GM21717 (cell line): Measurements from ENCODE around the gene BPIFA2.
"Not testable (repeated sequence)": the region's sequence is repeated elsewhere in the genome, so short reads cannot be mapped to it uniquely, and the experiment has no call there.

Source experiments
- ATAC-seq: cut with Tn5 transposase; IDR thresholded peaks from one replicate; pipeline ENCODE4 v1.9.1; 2021; ENCODE audit warnings: mild to moderate bottlenecking, moderate library complexity; ENCODE audit not compliant: unreplicated experiment

The BPIFA2 gene, protein sequence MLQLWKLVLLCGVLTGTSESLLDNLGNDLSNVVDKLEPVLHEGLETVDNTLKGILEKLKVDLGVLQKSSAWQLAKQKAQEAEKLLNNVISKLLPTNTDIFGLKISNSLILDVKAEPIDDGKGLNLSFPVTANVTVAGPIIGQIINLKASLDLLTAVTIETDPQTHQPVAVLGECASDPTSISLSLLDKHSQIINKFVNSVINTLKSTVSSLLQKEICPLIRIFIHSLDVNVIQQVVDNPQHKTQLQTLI

DNA sequence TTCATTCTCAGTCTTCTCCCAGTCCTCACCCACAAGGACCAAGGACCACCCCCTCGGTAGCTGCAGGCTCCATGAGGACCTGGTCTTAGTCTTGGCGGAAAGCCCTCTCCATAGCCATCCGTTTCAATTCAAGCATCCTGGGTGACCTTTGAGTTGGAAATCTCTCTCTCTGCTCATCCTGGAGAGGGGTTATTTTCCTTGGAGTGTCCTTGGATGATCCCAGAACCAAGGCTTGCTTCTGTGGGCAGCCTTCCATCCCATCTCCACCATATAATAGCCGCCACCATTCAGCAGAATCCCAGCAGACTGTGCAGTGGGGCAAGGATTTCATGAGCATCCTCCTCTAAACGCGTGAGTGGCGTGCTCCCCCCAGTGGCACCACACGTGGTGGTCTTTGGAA lies at the start of gene BPIFA2:
Gene BPIFA2, plus strand, starts transcription at position 301 of the 400 bp plus-strand sequence. CDS start 987 bp downstream, outside the sequence.
- ATAC-seq: no peak

GRCh38 chr20:33119725-33120720 lies 47.9 kb upstream of the BPIFA2 start:
- no peak for ATAC-seq

- ATAC-seq: no peak
Measured at GRCh38 chr20:33120934-33121333, 47.0 kb upstream of the BPIFA2 start.

DNA sequence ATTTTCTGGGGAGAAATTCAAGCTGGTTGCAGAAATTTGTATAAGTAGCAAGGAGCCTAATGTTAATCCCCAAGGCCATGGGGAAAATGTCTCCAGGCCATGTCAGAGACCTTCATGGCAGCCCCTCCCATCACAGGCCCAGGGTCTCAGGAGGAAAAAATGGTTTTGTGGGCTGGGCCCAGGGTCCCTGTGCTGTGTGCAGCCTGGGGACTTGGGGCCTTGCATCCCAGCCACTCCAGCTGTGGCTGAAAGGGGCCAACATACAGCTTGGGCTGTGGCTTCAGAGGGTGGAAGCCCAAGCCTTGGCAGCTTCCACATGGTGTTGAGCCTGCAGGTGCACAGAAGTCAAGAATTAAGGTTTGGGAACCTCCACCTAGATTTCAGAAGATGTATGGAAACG lies 45.7 kb upstream of the BPIFA2 start:
- not testable (repeated sequence) for ATAC-seq

- ATAC-seq: no peak
Measured at GRCh38 chr20:33124261-33124660, 43.7 kb upstream of the BPIFA2 start.

GRCh38 chr20:33124994-33125393 lies 43.0 kb upstream of the BPIFA2 start:
- ATAC-seq: no peak

DNA sequence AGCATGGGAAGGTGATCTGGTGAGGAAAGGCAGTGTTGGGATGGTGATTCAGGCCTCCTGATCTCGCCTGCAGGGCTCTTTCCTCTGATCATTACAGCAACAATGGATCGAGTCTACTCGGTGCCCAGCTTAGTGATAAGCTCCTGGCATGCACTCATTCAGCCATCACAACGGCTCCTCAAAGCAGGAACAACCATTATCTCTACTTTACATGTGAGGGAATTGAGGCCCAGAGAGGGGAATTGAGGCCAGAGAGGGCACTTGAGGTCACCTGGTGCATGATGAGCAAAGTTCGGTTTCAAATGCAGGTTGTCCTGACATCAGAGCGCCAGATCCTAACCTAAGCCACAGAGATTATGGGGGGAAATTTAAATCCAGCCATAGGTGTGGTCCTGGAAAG lies 42.0 kb upstream of the BPIFA2 start:
- ATAC-seq: no peak

DNA sequence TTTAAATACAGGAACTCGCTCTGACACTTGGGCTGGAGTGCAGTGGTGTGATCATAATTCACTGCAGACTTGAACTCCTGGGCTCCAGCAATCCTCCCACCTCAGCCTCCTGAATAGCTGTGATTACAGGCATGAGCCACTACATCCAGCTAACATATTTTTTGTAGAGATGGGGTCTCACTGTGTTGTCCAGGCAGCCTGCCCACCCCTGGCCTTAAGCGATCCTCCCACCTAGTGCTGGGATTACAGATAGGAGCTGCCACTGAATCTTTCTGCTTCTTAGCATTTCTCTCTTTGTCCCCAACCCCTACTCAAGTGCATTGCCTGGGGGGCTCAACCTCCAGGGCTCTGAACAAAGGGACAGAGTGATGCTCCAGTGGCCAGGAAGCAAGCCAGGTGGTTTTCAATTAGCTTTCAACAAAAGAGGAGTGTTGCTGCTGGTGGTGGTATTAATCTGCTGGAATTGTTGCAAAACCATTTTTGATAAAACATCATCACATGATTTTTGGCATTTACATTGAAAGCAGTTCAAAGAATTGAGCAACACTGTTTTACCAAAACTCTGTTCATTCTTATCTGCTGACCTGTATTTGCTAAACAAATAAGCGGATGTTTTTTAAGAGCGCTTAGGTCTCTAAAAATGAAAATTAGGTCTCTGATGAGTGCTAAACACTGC lies 40.4 kb upstream of the BPIFA2 start:
- no peak for ATAC-seq

DNA sequence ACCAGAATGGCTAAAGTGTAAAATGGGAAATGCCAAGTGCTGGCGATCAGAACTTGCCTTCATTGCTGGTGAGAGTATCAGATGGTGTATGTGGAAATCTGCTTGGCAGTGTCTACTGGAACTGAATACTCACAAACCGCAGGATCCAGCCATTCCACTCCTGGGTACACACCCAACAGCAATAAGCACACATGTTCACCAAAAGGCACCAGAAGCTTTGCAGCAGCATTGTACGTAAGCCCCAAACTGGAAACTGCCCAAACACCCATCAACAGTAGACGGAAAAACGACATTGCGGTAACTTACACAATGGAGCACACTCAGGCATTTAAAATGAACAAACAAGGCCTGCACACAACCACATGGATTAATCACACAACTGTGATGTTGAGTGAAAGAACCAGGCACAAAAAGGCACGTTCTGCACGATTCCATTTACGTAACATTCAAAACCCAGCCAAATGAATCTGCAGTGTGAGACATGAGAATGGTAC lies 37.3 kb upstream of the BPIFA2 start:
- no peak for ATAC-seq

DNA sequence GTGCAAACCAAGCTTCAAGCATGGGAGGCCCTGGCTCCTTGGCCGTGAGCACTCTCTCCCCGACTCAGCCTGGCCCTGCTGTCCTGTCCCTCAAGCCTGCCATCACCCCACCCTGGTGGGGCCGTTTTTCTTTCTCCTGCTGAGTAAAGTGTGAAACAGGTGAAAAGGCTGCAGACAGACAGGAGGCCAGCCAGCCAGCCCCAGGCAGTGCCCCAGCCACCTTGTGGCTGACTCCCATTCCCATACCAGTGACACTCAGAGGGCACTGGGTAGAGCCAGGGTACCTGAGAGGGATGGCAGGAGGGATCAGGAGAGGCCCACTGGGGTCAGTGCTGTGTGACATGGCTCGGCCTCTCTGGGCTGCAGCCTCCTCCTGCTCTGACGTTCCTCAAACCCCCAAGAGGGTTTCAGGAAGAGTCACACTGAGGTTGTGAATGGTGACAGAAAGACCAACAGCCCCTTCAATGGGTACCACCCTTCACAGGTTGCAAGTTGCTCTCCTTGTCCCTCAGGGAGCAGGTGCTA lies 35.9 kb upstream of the BPIFA2 start:
- ATAC-seq: no peak

DNA sequence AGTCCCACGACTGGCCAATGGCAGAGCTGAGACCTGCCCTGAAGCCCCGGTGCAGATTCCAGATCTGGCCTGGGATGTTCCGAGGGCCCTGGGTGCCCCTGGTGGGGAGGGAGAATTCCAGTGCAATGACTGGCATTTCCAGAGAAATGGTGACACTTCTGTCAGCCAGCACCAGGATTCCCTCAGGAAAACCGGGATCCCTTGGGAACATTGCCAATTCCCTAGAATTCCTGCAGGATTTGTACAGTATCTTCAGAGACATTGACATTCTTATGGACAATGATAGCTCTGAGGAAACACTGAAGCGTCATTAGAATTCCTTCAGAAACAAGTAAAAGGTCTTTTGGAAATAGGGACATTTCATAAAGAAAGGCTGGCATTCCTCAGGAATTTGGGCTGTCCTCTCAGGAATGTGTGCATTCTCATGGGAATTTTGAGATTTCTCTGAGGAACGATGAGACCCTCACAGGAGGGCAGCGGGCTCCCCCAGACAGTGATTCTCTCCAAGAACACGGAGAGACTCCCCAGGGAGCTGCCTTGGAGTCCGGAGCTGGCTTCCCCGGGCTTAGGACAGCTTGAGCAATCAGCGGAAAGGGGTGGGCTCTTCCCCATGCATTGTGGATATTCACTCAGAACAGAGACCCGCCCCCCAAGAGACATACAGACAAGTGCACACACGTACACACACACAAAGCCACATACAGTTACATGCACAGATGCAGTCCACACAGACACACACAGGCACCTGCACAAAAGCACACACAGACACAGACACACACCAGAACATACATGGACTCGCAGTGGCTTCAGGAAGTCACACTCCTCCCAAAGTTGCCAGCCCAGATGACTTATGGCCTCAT lies 35.2 kb upstream of the BPIFA2 start:
- ATAC-seq: no peak

GRCh38 chr20:33133373-33133941 lies 34.5 kb upstream of the BPIFA2 start:
- no peak for ATAC-seq

DNA sequence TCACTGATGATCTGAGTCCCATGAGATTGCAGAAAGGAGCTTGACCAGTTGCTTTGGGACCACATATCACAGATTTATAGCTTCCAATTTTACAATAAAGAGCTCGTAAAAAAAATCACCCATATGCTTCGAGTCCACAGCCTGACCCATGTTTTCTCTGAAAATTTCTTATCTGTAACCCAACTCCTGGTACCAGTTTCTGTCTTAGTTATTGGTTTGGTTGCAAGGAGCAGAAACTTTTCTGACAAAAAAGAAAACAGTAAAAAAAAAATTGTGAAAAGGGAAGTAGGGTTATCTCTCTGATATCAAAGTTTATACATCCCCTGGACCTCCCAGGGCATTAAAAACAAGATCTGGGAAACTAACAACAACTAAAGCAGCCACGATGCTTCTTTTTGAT lies 30.8 kb upstream of the BPIFA2 start:
- no peak for ATAC-seq

GRCh38 chr20:33139467-33139866 lies 28.5 kb upstream of the BPIFA2 start:
- ATAC-seq: no peak

GRCh38 chr20:33145521-33145920 lies 22.4 kb upstream of the BPIFA2 start:
- ATAC-seq: no peak

GRCh38 chr20:33147299-33147698 lies 20.7 kb upstream of the BPIFA2 start:
- ATAC-seq: no peak

DNA sequence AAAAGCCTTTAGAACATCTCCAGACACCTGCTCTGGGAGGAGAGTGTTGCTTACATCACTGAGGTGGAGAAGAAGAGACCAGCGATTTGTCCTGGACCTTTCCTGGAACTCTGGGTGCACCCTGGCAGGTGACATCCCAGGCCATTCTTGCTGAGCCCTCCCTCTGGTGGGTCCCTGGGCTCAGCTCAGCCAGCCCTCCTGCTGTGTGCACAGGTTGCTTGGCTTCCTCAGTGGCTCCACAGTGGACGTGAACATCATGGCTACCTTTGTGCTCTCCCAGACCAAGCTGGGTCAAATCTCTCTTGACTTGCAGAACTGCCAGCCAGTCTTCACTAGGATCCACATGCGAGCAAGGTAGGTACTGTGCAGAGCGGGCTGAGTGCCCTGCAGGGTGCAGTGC lies 19.9 kb upstream of the BPIFA2 start:
- no peak for ATAC-seq

GRCh38 chr20:33154252-33154651 lies 13.7 kb upstream of the BPIFA2 start:
- ATAC-seq: no peak

DNA sequence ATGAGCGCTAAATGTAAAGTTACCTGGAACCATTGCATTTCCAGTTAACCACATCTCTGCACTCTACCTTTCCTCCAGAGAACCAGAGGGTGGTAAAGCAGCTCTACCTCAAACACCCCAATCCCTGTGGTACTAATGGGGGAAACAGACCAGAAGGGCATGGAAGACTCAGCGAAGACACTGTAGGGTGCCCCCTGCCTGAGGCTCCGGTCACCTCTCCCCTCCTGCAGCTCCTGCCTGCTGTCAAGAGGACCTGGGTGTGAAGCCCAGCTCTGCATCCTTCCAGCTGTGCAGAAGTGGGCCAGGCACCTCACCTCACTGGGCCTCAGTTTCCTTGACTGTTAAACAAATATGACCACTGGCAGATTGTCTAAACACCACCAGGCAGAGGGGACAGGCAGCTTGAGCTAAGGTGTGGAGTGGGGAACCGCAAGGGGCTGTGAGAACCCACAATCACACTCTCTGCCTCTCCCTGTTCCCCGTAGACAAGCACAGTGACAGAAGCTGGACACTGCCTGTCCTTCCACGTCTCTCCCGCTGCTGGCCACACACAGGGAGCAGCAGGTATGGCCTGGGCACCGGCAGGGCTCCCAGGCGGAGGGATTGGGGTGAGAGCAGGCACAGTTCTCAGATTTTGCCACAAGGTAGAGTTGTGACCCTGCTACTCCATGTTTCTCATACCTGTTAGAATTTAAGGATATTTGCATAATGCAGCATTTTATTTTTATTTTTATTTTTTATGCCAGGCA lies 9.1 kb upstream of the BPIFA2 start:
- ATAC-seq: no peak
